HFFc6 (cell line): ENCODE data around the gene PRDM12. TPM values are rescaled to one million over a fixed set of nuclear protein-coding genes. Genes with fewer than 3 reads are reported as not detected.

ENCODE experiments used
- DNase-seq: peaks from one replicate; pipeline ENCODE4 v3.0.0-alpha.2; 2018
- H3K27ac Mint-ChIP-seq: 2 replicates; pipeline ENCODE4 v1.8.0; 2020; ENCODE audit warnings: mild to moderate bottlenecking, mixed read lengths
- H3K27me3 Mint-ChIP-seq: 2 replicates; pipeline ENCODE4 v1.8.0; 2021; ENCODE audit warnings: mild to moderate bottlenecking, moderate library complexity, mixed read lengths; ENCODE audit not compliant: insufficient read depth
- H3K36me3 Mint-ChIP-seq: 2 replicates; pipeline ENCODE4 v1.8.0; 2021; ENCODE audit warnings: low read depth, mixed read lengths
- H3K4me1 Mint-ChIP-seq: 2 replicates; pipeline ENCODE4 v1.8.0; 2020; ENCODE audit warnings: low read depth, mixed read lengths
- H3K4me3 Mint-ChIP-seq: 2 replicates; pipeline ENCODE4 v1.8.0; 2020; ENCODE audit warnings: mild to moderate bottlenecking, moderate library complexity, mixed read lengths
- H3K9me3 Mint-ChIP-seq: 2 replicates; pipeline ENCODE4 v1.8.0; 2020; ENCODE audit warnings: mild to moderate bottlenecking, mixed read lengths
- CTCF ChIP-seq: fragments of 200-600 bp; sonication (generic); IDR thresholded peaks from 2 replicates; pipeline ENCODE4 v1.5.0; 2021; ENCODE audit warnings: antibody characterized with exemption, mild to moderate bottlenecking
- microRNA-seq: library from miRNA; unstranded; fragments of <30 nt; microRNA quantifications from one replicate; pipeline ENCODE4, GENCODE V29; 2019
- total RNA-seq, 6 experiments: library from RNA; stranded (reverse); fragmentation: NEBNext Ultra II Directional; extraction: Animal tissue kit (Norgen Biotek cat#: 25700); gene quantifications; 2 replicates in 1 of 6; 3 replicates in 5 of 6; pipeline ENCODE4 v1.2.3, GENCODE V29; 2021

The PRDM12 gene
- total RNA-seq, 6 experiments from 2014 or later, result 0.10 to 0.17 (median 0.12) TPM; not detected in 3

- no peak overlapping the region for H3K27ac Mint-ChIP-seq
- peaks cover 16% of the 10 kb centered on the region for H3K4me1 Mint-ChIP-seq
- no peak for TF ChIP-seq CTCF
- H3K36me3 Mint-ChIP-seq, result no peaks in the 10 kb centered on the region
- DNase-seq, result no peak
- no peaks in the 10 kb centered on the region; the same call in 1 of the 2 replicates for H3K27me3 Mint-ChIP-seq
- no peak overlapping the region for H3K4me3 Mint-ChIP-seq
- H3K9me3 Mint-ChIP-seq, result no peaks in the 10 kb centered on the region
These were observed 56.4 kb downstream of the PRDM12 start for GRCh38 chr9:130720762-130721161.

- no peaks in the 10 kb centered on the region for H3K9me3 Mint-ChIP-seq
- no peak for TF ChIP-seq CTCF
- peak overlapping the region; percentile 95 for H3K27ac Mint-ChIP-seq
- H3K36me3 Mint-ChIP-seq, result no peaks in the 10 kb centered on the region
- H3K4me1 Mint-ChIP-seq, result peaks cover 39% of the 10 kb centered on the region
- DNase-seq, result peak; percentile 93
- peak overlapping the region; percentile 82 for H3K4me3 Mint-ChIP-seq
- H3K27me3 Mint-ChIP-seq, result no peaks in the 10 kb centered on the region
These were observed 64.3 kb downstream of the PRDM12 start for GRCh38 chr9:130728721-130729120.

GRCh38 chr9:130729145-130729544 lies 64.8 kb downstream of the PRDM12 start:
- no peak for TF ChIP-seq CTCF
- peak overlapping the region; percentile 82 for H3K4me3 Mint-ChIP-seq
- no peaks in the 10 kb centered on the region for H3K9me3 Mint-ChIP-seq
- no peaks in the 10 kb centered on the region for H3K36me3 Mint-ChIP-seq
- H3K27ac Mint-ChIP-seq, result peak overlapping the region; percentile 95
- DNase-seq, result no peak
- peaks cover 39% of the 10 kb centered on the region for H3K4me1 Mint-ChIP-seq
- no peaks in the 10 kb centered on the region for H3K27me3 Mint-ChIP-seq

GRCh38 chr9:130731355-130731754 lies 67.0 kb downstream of the PRDM12 start:
- H3K4me3 Mint-ChIP-seq, result no peak overlapping the region
- no peaks in the 10 kb centered on the region for H3K27me3 Mint-ChIP-seq
- H3K4me1 Mint-ChIP-seq, result peaks cover 39% of the 10 kb centered on the region
- no peaks in the 10 kb centered on the region for H3K9me3 Mint-ChIP-seq
- H3K27ac Mint-ChIP-seq, result 0 out of 2 replicates have a peak overlapping the region, but pooled peaks have one; percentile 1
- no peak for TF ChIP-seq CTCF
- H3K36me3 Mint-ChIP-seq, result no peaks in the 10 kb centered on the region
- DNase-seq, result no peak

GRCh38 chr9:130732136-130732535 lies 67.7 kb downstream of the PRDM12 start:
- H3K27ac Mint-ChIP-seq, result peak overlapping the region; percentile 30; the same call in 1 of the 2 replicates
- H3K27me3 Mint-ChIP-seq, result no peaks in the 10 kb centered on the region
- DNase-seq, result no peak
- no peak overlapping the region for H3K4me3 Mint-ChIP-seq
- no peaks in the 10 kb centered on the region for H3K36me3 Mint-ChIP-seq
- TF ChIP-seq CTCF, result peak; percentile 38
- H3K9me3 Mint-ChIP-seq, result no peaks in the 10 kb centered on the region
- peaks cover 39% of the 10 kb centered on the region for H3K4me1 Mint-ChIP-seq

Small RNA genes lying within 50 kb of the gene (microRNA-seq; reads per million reads assigned to microRNA genes)
- not detected for gene MIR6856

Other genes with a start within 250 kb of the PRDM12 start
- 100 to 1,000 TPM in 1 of 6 experiments, 10 to 100 TPM in 5; 48.6 to 103 (median 53.7) TPM for gene ASS1, start 219.6 kb upstream of the PRDM12 start, total RNA-seq
- 10 to 100 TPM; 60.6 to 65.9 (median 63.1) TPM for gene FUBP3, start 85.0 kb upstream of the PRDM12 start, total RNA-seq
- gene EXOSC2, start 29.2 kb downstream of the PRDM12 start, total RNA-seq, result 10 to 100 TPM; 27.8 to 36.7 (median 33.8) TPM
- 10 to 100 TPM; 56.0 to 63.5 (median 62.8) TPM for gene ABL1, start 170.7 kb downstream of the PRDM12 start, total RNA-seq
- not detected for gene QRFP, start 232.2 kb downstream of the PRDM12 start, total RNA-seq